SK-N-SH treated with all-trans-retinoic acid at 6 μM for 48 hours (cell line): ENCODE data around the gene PARD3B.

ENCODE experiments used
- CREB5 ChIP-seq: fragments of 250-450 bp; sonication (Bioruptor Pico); IDR thresholded peaks from 2 replicates; pipeline ENCODE4 v1.5.1; 2020; ENCODE audit warnings: low read depth, mild to moderate bottlenecking, moderate library complexity
- RARB ChIP-seq: fragments of 250-450 bp; sonication (Bioruptor Pico); IDR thresholded peaks from 2 replicates; pipeline ENCODE4 v1.8.0; 2021; ENCODE audit warnings: mild to moderate bottlenecking, moderate library complexity
- ZFP3 ChIP-seq: fragments of 250-450 bp; sonication (Bioruptor Pico); IDR thresholded peaks from 2 replicates; pipeline ENCODE4 v1.5.0; 2020; ENCODE audit warnings: mild to moderate bottlenecking, moderate library complexity
- ZNF8 ChIP-seq: fragments of 450-650 bp; formaldehyde crosslinking; IDR thresholded peaks from 2 replicates; pipeline ENCODE4 v1.5.0; 2020; ENCODE audit warnings: mild to moderate bottlenecking, moderate library complexity

GRCh38 chr2:205484764-205485163 lies 939.5 kb downstream of the PARD3B start:
- TF ChIP-seq CREB5 (CRISPR knock-in tag) (no peak), ZFP3 (CRISPR knock-in tag) (no peak), ZNF8 (CRISPR knock-in tag) (no peak), RARB (CRISPR knock-in tag) (no peak)
